ENCODE results near the gene BRWD1.

DNA sequence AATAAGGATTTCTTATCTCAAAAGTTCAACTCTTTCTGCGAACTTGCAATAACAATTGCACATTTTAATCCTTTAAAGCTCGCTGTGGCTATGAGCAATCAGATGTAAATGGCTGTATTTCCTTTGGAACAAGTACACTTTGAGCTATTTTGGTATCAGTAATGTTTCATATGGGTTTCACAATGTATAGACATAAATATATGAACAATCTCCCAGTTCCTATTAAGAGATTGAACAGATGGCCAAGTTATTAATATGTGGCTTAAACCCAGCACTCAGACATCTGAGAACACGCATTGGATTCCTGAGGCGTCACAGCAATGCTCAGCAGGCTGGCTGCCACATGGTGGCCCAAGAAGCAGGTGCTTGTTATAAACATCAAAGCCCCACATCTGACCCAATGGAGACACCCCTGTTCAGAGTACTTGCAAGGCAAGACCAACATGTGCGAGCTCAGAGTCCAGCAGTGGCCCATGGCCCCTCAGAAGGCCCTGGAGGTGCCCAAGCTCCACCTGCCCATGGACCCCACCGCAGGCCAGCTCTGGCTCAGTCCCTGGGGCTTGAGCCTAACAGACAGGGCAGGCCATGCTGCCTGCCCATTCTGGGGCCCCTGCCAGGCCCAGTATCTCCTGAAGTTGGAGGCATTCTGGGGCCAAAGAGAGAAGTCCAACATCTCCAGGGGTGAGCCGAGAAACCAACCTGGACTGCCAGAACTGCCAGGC lies 153.9 kb downstream of the BRWD1 start:
- TF ChIP-seq EZH2phosphoT487 (IDR thresholded peaks at IDR 0.05; ENCODE audit: borderline replicate concordance, low read length) (no peak), CTCF (IDR thresholded peaks at IDR 0.05; ENCODE audit: low read depth, low read length, poor library complexity, severe bottlenecking) (no peak)
